Calu3 (cell line): ENCODE results near the gene CACNA1D. TPM values are rescaled to one million over a fixed set of nuclear protein-coding genes. Genes with fewer than 3 reads are reported as not detected.

Experiments
- BruUV-seq: library from RNA; stranded (reverse); fragments of 400-500 nt; replicated peaks from 2 replicates; lab custom pipeline; 2021; lab: Mats Ljungman, UMichigan
- CTCF ChIA-PET: fragments of 300-600 bp; sonication (Branson Sonifier 250); formaldehyde crosslinking; loops from one replicate; lab custom pipeline; 2022; ENCODE audit warnings: antibody characterized with exemption; lab: Charles Lee
- DNase-seq: peaks from one replicate; pipeline ENCODE4 v3.0.0; 2022
- H3K27ac Mint-ChIP-seq: one replicate; pipeline ENCODE4 v1.8.0; 2022; ENCODE audit warnings: mixed read lengths; ENCODE audit not compliant: unreplicated experiment
- H3K27me3 Mint-ChIP-seq: one replicate; pipeline ENCODE4 v1.8.0; 2022; ENCODE audit warnings: mixed read lengths; ENCODE audit not compliant: unreplicated experiment
- H3K36me3 Mint-ChIP-seq: one replicate; pipeline ENCODE4 v1.8.0; 2022; ENCODE audit warnings: mild to moderate bottlenecking, moderate library complexity, mixed read lengths; ENCODE audit not compliant: insufficient read depth, unreplicated experiment
- H3K4me1 Mint-ChIP-seq: one replicate; pipeline ENCODE4 v1.8.0; 2022; ENCODE audit warnings: mild to moderate bottlenecking, low read depth, mixed read lengths; ENCODE audit not compliant: unreplicated experiment
- H3K4me3 Mint-ChIP-seq: one replicate; pipeline ENCODE4 v1.8.0; 2022; ENCODE audit warnings: mild to moderate bottlenecking, low read depth, moderate library complexity, mixed read lengths; ENCODE audit not compliant: unreplicated experiment
- H3K9me3 Mint-ChIP-seq: one replicate; pipeline ENCODE4 v1.8.0; 2022; ENCODE audit warnings: low read depth, mixed read lengths; ENCODE audit not compliant: unreplicated experiment
- intact Hi-C: fragments of 100-400 bp; cut with micrococcal nuclease; formaldehyde crosslinking; loops from one replicate; pipeline ENCODE4 v1.10.0; 2022; ENCODE audit not compliant: unreplicated experiment
- total RNA-seq: library from RNA; stranded (reverse); gene quantifications from 2 replicates; pipeline ENCODE4 v1.2.3, GENCODE V29; 2022
- TF ChIP-seq, protein P1 (sequence below): fragments of 200-600 bp; IDR thresholded peaks from one replicate; pipeline ENCODE4 v1.8.0; 2022; ENCODE audit warnings: antibody characterized with exemption; ENCODE audit not compliant: unreplicated experiment

CACNA1D gene
- total RNA-seq, 1 experiment from 2014 or later = 48.3 TPM

DNA sequence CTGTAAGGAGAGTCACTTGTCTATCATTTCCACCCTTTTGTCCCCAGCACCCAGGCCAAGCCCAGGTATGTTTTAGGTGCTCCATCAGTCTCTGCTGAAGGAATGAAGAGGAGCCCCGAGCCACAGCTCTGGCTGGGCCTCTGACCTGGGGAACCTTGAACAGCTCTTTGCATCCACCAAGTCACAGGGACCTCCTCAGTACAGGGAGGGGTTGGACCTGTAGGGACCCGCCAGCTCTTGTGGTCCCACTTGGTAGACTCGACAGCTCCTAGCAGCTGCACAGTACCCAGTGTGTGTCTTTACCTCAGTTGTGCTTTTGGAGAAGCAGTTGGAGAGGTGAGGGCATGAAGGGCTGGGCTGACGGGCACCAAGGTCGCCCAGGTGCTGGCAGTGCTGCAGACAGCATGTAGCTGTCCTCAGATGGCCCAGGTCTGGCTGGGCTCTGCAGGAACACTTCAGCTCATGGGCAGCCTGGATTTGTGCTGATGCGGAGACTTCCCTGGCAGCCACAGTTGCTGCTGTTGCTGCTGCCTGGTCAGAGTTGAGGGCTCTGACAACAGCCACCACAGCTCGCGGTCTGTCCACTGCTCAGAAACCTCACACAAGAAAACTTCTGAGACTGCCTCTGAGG lies 123.6 kb downstream of the CACNA1D start:
- TF ChIP-seq, protein P1, sequence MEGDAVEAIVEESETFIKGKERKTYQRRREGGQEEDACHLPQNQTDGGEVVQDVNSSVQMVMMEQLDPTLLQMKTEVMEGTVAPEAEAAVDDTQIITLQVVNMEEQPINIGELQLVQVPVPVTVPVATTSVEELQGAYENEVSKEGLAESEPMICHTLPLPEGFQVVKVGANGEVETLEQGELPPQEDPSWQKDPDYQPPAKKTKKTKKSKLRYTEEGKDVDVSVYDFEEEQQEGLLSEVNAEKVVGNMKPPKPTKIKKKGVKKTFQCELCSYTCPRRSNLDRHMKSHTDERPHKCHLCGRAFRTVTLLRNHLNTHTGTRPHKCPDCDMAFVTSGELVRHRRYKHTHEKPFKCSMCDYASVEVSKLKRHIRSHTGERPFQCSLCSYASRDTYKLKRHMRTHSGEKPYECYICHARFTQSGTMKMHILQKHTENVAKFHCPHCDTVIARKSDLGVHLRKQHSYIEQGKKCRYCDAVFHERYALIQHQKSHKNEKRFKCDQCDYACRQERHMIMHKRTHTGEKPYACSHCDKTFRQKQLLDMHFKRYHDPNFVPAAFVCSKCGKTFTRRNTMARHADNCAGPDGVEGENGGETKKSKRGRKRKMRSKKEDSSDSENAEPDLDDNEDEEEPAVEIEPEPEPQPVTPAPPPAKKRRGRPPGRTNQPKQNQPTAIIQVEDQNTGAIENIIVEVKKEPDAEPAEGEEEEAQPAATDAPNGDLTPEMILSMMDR = no peak
- DNase-seq = no peak
- no peaks in the 10 kb centered on the region for H3K36me3 Mint-ChIP-seq
- peaks cover 21% of the 10 kb centered on the region for H3K4me1 Mint-ChIP-seq
- CTCF ChIA-PET = no interaction called here
- H3K27me3 Mint-ChIP-seq = no peaks in the 10 kb centered on the region
- BruUV-seq = no TSS peak
- H3K9me3 Mint-ChIP-seq = no peaks in the 10 kb centered on the region
- H3K27ac Mint-ChIP-seq = no peak overlapping the region
- no peak overlapping the region for H3K4me3 Mint-ChIP-seq
- intact Hi-C loops = no loop called here

DNA sequence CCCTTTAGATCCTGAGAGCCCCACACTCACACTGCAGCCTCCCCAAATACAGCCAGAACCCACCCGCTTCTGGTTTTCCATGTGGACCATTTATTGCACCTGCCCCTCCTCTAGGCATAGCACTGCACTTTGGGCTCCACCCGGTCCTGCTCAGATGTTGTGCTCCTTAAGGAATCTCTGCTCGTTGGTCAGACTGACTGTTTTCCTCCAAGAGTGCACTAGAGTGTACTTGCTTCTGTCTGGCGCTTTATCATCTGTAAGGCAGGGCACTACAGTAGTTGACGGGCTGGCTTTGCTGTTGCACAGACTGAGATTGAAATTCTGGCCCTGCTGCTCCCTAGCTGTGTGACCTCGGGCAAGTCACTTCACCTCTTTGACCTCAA lies 124.1 kb downstream of the CACNA1D start:
- CTCF ChIA-PET = no interaction called here
- H3K27ac Mint-ChIP-seq = no peak overlapping the region
- intact Hi-C loops = no loop called here
- no peak overlapping the region for H3K4me3 Mint-ChIP-seq
- H3K36me3 Mint-ChIP-seq = no peaks in the 10 kb centered on the region
- BruUV-seq = no TSS peak
- peaks cover 17% of the 10 kb centered on the region for H3K4me1 Mint-ChIP-seq
- no peak for DNase-seq
- H3K27me3 Mint-ChIP-seq = no peaks in the 10 kb centered on the region
- TF ChIP-seq, protein P1 = no peak
- H3K9me3 Mint-ChIP-seq = no peaks in the 10 kb centered on the region

DNA sequence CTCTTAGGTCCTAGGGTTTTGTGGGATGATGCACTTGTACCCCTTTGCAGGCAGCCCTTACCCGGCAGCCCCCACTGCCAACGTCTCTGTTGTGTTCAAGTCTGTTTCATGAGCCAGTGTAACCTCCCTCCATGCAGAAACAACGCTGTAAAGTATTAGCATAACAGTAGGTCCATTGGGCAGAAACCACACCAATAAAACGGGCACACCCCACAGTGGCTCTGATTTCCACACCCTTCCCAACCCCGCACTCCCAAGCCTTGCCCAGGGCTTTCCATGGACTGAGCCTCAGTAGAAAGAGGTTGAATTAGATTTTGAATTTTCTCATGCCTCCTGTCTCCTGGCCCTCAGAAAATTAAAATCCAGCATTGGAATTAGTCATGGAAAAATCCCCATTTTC lies 124.5 kb downstream of the CACNA1D start:
- Mint-ChIP-seq H3K4me1 (peaks cover 13% of the 10 kb centered on the region), H3K9me3 (no peaks in the 10 kb centered on the region), H3K4me3 (no peak overlapping the region), H3K27ac (no peak overlapping the region), H3K36me3 (no peaks in the 10 kb centered on the region), H3K27me3 (no peaks in the 10 kb centered on the region)
- intact Hi-C loops = no loop called here
- TF ChIP-seq, protein P1 = no peak
- BruUV-seq = no TSS peak
- DNase-seq = no peak
- CTCF ChIA-PET = no interaction called here

DNA sequence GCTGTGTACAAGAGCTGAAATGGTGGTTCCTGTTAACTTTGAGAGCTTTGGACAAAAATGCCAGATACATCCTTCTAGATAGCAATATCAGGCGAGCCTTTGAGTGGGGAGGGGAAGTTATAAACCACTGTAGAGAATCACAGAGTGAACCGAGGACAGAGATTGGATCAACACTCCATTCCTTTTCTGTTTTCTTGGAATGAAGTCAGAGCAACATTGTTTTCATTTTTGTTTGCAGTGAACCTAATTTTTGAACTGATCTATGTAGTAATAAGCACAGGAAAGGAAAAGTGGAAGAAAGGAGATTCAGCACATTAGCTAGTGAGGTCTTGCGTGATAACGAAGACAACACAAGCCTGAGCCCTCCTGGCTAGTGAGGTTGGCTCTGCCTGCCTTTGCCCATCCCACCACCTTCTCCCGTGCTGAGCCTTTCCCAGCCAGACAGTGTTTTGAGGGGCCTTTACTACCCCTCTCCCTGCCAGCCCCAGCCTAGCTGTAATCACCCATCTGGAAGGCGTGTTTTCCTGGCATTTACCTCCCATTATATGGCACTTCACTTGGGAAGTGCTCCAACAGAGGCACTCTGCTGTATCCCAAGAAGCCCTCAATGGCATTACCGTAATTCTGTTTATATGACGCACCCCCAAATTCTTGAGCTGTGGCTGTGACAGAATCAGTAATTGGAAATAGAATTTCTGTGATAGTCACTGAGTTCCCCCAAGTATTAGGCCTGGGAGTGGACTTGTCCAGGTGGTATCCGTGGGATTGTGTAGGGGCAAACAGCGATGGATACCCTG lies 129.8 kb downstream of the CACNA1D start:
- H3K4me3 Mint-ChIP-seq = no peak overlapping the region
- no peaks in the 10 kb centered on the region for H3K27me3 Mint-ChIP-seq
- H3K4me1 Mint-ChIP-seq = peaks cover 35% of the 10 kb centered on the region
- CTCF ChIA-PET = interaction anchor here (1.2 kb wide), 1 partner anchor 9 kb away, joined by 3 read pairs; no protein-coding TSS in a partner anchor
- no peaks in the 10 kb centered on the region for H3K9me3 Mint-ChIP-seq
- H3K27ac Mint-ChIP-seq = no peak overlapping the region
- H3K36me3 Mint-ChIP-seq = no peaks in the 10 kb centered on the region
- no TSS peak for BruUV-seq
- intact Hi-C loops = loop anchor here (5.0 kb wide), 1 partner anchor 83 kb away; no protein-coding TSS in a partner anchor
- no peak for DNase-seq
- TF ChIP-seq, protein P1 = no peak
